ENCODE measurements around the gene API5. TPM values are rescaled to one million over a fixed set of nuclear protein-coding genes. Genes with fewer than 3 reads are reported as not detected.
"Not testable (repeated sequence)": the region's sequence is repeated elsewhere in the genome, so short reads cannot be mapped to it uniquely, and the experiment has no call there.

Gene API5
- total RNA-seq, 2 experiments from 2014 or later, result 67.8 to 70.3 TPM

DNA sequence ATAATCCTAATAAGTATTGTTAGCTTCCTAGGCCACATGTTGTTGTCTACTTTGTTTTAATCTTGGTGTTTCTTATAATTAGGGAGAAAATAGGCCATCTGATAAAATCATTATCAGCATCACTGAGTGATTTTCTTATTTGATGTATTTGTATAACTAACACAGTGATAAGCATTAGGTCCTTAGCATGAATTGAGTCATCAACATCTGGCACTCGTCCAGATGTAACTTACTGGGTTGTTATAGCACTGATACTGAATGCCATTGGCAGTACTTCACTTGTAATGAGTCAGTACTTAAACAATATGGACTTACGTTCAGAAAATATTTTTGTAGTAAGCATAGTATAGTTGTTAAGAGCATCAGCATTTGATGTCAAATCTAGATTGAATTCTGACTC lies 16.2 kb downstream of the API5 start:
- no peaks in the 10 kb centered on the region for H3K9me3 ChIP-seq (ENCODE audit: control insufficient read depth in 1 of 2, insufficient read depth in 1 of 2, low read length in 2 of 2)
- no peak overlapping the region for H3K4me3 Mint-ChIP-seq
- no peaks in the 10 kb centered on the region for H3K4me1 ChIP-seq (ENCODE audit: insufficient read depth, low read length)
- H3K27me3 Mint-ChIP-seq, result no peaks in the 10 kb centered on the region
- CTCF ChIA-PET, result no interaction called here
- H3K27ac Mint-ChIP-seq, result no peak overlapping the region
- TF ChIP-seq, protein P1, sequence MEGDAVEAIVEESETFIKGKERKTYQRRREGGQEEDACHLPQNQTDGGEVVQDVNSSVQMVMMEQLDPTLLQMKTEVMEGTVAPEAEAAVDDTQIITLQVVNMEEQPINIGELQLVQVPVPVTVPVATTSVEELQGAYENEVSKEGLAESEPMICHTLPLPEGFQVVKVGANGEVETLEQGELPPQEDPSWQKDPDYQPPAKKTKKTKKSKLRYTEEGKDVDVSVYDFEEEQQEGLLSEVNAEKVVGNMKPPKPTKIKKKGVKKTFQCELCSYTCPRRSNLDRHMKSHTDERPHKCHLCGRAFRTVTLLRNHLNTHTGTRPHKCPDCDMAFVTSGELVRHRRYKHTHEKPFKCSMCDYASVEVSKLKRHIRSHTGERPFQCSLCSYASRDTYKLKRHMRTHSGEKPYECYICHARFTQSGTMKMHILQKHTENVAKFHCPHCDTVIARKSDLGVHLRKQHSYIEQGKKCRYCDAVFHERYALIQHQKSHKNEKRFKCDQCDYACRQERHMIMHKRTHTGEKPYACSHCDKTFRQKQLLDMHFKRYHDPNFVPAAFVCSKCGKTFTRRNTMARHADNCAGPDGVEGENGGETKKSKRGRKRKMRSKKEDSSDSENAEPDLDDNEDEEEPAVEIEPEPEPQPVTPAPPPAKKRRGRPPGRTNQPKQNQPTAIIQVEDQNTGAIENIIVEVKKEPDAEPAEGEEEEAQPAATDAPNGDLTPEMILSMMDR (IDR thresholded peaks at IDR 0.05), result no peak
- H3K4me3 ChIP-seq (ENCODE audit: low read length), result no peak overlapping the region
- DNase-seq (no peak), ATAC-seq (ENCODE audit: poor library complexity) (no peak)
- intact Hi-C loops (cut with DNase I, micrococcal nuclease), result no loop called here
- H3K36me3 Mint-ChIP-seq (ENCODE audit: low read depth), result peaks cover 99% of the 10 kb centered on the region
- no peaks in the 10 kb centered on the region for H3K4me1 Mint-ChIP-seq (ENCODE audit: low read depth)
- H3K9me3 Mint-ChIP-seq, result no peaks in the 10 kb centered on the region
- peaks cover 98% of the 10 kb centered on the region for H3K36me3 ChIP-seq (ENCODE audit: insufficient read depth, low read length)
- no peak overlapping the region for H3K27ac ChIP-seq (ENCODE audit: low read depth in 1 of 2, low read length in 2 of 2)
- H3K27me3 ChIP-seq (ENCODE audit: control insufficient read depth in 1 of 2, insufficient read depth in 2 of 2, low read length in 2 of 2), result no peaks in the 10 kb centered on the region
- POLR2A ChIA-PET, result interaction anchor here (1.2 kb wide), 1 partner anchor 16 kb away, joined by 5 read pairs; the partner anchor contains the start of gene API5

DNA sequence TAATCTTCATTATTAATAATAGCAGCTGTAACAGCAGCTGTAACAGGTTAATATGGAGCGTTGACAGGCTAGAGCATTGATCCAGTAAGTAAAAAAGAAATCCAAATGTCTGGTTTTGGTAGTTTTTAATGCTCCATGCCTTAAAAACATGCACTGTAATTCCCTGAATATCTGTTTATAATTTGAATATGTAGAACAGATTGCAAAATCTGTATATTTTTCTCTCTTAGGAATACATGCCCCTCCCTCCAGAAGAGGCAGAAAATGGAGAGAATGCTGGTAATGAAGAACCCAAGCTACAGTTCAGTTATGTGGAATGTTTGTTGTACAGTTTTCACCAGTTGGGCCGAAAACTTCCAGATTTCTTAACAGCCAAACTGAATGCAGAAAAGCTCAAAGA lies 16.7 kb downstream of the API5 start:
- Mint-ChIP-seq H3K27ac (no peak overlapping the region), H3K36me3 (ENCODE audit: low read depth) (peaks cover 99% of the 10 kb centered on the region), H3K9me3 (no peaks in the 10 kb centered on the region), H3K4me3 (no peak overlapping the region), H3K4me1 (ENCODE audit: low read depth) (no peaks in the 10 kb centered on the region), H3K27me3 (no peaks in the 10 kb centered on the region)
- no peaks in the 10 kb centered on the region for H3K4me1 ChIP-seq (ENCODE audit: insufficient read depth, low read length)
- peaks cover 99% of the 10 kb centered on the region for H3K36me3 ChIP-seq (ENCODE audit: insufficient read depth, low read length)
- ChIA-PET CTCF (no interaction called here), POLR2A (interaction anchor here (0.8 to 1.2 kb wide), 2 partner anchors 17 to 31 kb away, joined by 3 to 5 read pairs; partner anchors contain the start of genes API5 and TTC17)
- no peaks in the 10 kb centered on the region for H3K9me3 ChIP-seq (ENCODE audit: control insufficient read depth in 1 of 2, insufficient read depth in 1 of 2, low read length in 2 of 2)
- no peak for ATAC-seq (ENCODE audit: poor library complexity)
- no peaks in the 10 kb centered on the region for H3K27me3 ChIP-seq (ENCODE audit: control insufficient read depth in 1 of 2, insufficient read depth in 2 of 2, low read length in 2 of 2)
- TF ChIP-seq, protein P1 (IDR thresholded peaks at IDR 0.05), result no peak
- intact Hi-C loops (cut with DNase I, micrococcal nuclease), result no loop called here
- no peak overlapping the region for H3K27ac ChIP-seq (ENCODE audit: low read depth in 1 of 2, low read length in 2 of 2)
- no peak overlapping the region for H3K4me3 ChIP-seq (ENCODE audit: low read length)
- DNase-seq, result no peak

DNA sequence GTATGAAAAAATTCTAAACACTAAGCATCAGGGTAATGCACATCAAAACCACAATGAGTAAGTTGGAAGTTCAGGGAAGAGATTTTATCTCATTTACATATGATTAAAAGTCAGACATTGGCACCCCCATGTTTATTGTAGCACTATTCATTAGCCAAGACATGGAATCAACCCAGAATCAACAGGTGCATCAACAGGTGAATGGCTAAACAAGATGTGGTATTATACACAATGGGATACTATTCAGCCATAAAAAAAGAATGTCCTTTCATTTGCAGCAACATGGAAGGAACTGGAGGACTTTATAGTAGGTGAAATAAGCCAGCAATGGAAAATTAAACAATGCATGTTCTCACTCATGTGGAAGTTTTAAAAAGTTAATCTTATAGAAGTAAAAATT lies 29.4 kb downstream of the API5 start:
- no peaks in the 10 kb centered on the region for H3K9me3 ChIP-seq (ENCODE audit: control insufficient read depth in 1 of 2, insufficient read depth in 1 of 2, low read length in 2 of 2)
- no peaks in the 10 kb centered on the region for H3K4me1 ChIP-seq (ENCODE audit: insufficient read depth, low read length)
- DNase-seq (no peak), ATAC-seq (ENCODE audit: poor library complexity) (no peak)
- intact Hi-C loops (cut with DNase I, micrococcal nuclease), result no loop called here
- Mint-ChIP-seq H3K4me1 (ENCODE audit: low read depth) (no peaks in the 10 kb centered on the region), H3K4me3 (no peak overlapping the region), H3K27ac (no peak overlapping the region), H3K9me3 (no peaks in the 10 kb centered on the region), H3K27me3 (no peaks in the 10 kb centered on the region), H3K36me3 (ENCODE audit: low read depth) (peaks cover 55% of the 10 kb centered on the region)
- no peaks in the 10 kb centered on the region for H3K27me3 ChIP-seq (ENCODE audit: control insufficient read depth in 1 of 2, insufficient read depth in 2 of 2, low read length in 2 of 2)
- TF ChIP-seq, protein P1 (IDR thresholded peaks at IDR 0.05), result no peak
- H3K27ac ChIP-seq (ENCODE audit: low read depth in 1 of 2, low read length in 2 of 2), result no peak overlapping the region
- H3K36me3 ChIP-seq (ENCODE audit: insufficient read depth, low read length), result peaks cover 35% of the 10 kb centered on the region
- no peak overlapping the region for H3K4me3 ChIP-seq (ENCODE audit: low read length)
- ChIA-PET CTCF (no interaction called here), POLR2A (no interaction called here)

DNA sequence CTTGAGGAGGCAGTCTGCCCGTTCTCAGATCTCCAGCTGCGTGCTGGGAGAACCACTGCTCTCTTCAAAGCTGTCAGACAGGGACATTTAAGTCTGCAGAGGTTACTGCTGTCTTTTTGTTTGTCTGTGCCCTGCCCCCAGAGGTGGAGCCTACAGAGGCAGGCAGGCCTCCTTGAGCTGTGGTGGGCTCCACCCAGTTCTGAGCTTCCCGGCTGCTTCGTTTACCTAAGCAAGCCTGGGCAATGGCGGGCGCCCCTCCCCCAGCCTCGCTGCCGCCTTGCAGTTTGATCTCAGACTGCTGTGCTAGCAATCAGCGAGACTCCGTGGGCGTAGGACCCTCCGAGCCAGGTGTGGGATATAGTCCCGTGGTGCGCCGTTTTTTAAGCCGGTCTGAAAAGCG lies 39.6 kb downstream of the API5 start:
- H3K36me3 Mint-ChIP-seq (ENCODE audit: low read depth); H3K27me3 Mint-ChIP-seq; ATAC-seq (ENCODE audit: poor library complexity); H3K27ac ChIP-seq (ENCODE audit: low read depth in 1 of 2, low read length in 2 of 2); H3K4me1 Mint-ChIP-seq (ENCODE audit: low read depth); H3K36me3 ChIP-seq (ENCODE audit: insufficient read depth, low read length); POLR2A ChIA-PET; CTCF ChIA-PET; H3K9me3 Mint-ChIP-seq; H3K4me3 Mint-ChIP-seq; H3K27ac Mint-ChIP-seq; H3K4me1 ChIP-seq (ENCODE audit: insufficient read depth, low read length); H3K4me3 ChIP-seq (ENCODE audit: low read length); H3K27me3 ChIP-seq (ENCODE audit: control insufficient read depth in 1 of 2, insufficient read depth in 2 of 2, low read length in 2 of 2); H3K9me3 ChIP-seq (ENCODE audit: control insufficient read depth in 1 of 2, insufficient read depth in 1 of 2, low read length in 2 of 2): not testable (repeated sequence)
- DNase-seq, result peak in 1 of 14 experiments; percentile 21
- intact Hi-C loops (cut with DNase I, micrococcal nuclease), result loop anchor here in 1 of 2 experiments (10.0 kb wide), 1 partner anchor 323 kb away; no protein-coding TSS in a partner anchor
